ENCODE data around the gene TNFSF4.

TNFSF4 gene

GRCh38 chr1:173181791-173182190 lies 25.3 kb downstream of the TNFSF4 start:
- no peak overlapping the region for H3K9ac ChIP-seq (ENCODE audit: low read length)
- no peak overlapping the region for H2AK5ac ChIP-seq (ENCODE audit: low read length)
- H4K5ac ChIP-seq (ENCODE audit: low read length): no peak overlapping the region
- no peak overlapping the region for H2BK15ac ChIP-seq (replicated peaks; ENCODE audit: low read depth)
- H3K4me1 ChIP-seq (ENCODE audit: control insufficient read depth, low read depth, low read length): no peaks in the 10 kb centered on the region
- H3K27ac ChIP-seq (ENCODE audit: low read depth, low read length): no peak overlapping the region
- H3K4ac ChIP-seq (ENCODE audit: low read depth, low read length): no peak overlapping the region
- H4K8ac ChIP-seq (ENCODE audit: low read depth, low read length): no peak overlapping the region
- H3K4me3 ChIP-seq (ENCODE audit: low read length): no peak overlapping the region
- no peak for DNase-seq
- no peak overlapping the region for H3K23ac ChIP-seq (ENCODE audit: low read length)
- H3K79me2 ChIP-seq (ENCODE audit: control insufficient read depth, insufficient read depth, low read length): no peaks in the 10 kb centered on the region
- H3K4me2 ChIP-seq (ENCODE audit: low read length): no peak overlapping the region
- no CpG with 5 or more reads among the region's 4 CpGs for WGBS (ENCODE audit: extremely low coverage, insufficient coverage, low lambda C conversion rate)
- no peaks in the 10 kb centered on the region for H3K36me3 ChIP-seq (ENCODE audit: control insufficient read depth, insufficient read depth, low read length)
- no peak overlapping the region for H3K18ac ChIP-seq (ENCODE audit: low read length)
- H3K56ac ChIP-seq (ENCODE audit: low read length): no peak overlapping the region
- H2BK5ac ChIP-seq (ENCODE audit: low read length): no peak overlapping the region
- H2BK120ac ChIP-seq (ENCODE audit: low read depth, low read length): no peak overlapping the region
- H3K27me3 ChIP-seq (ENCODE audit: insufficient read depth, low read length, poor library complexity): no peaks in the 10 kb centered on the region
- H3K79me1 ChIP-seq (ENCODE audit: low read length): no peaks in the 10 kb centered on the region

GRCh38 chr1:173176246-173176645 lies 30.9 kb downstream of the TNFSF4 start:
- H3K4ac ChIP-seq (ENCODE audit: low read depth, low read length): no peak overlapping the region
- H3K36me3 ChIP-seq (ENCODE audit: control insufficient read depth, insufficient read depth, low read length): no peaks in the 10 kb centered on the region
- no peak overlapping the region for H3K9ac ChIP-seq (ENCODE audit: low read length)
- H3K18ac ChIP-seq (ENCODE audit: low read length): no peak overlapping the region
- no peaks in the 10 kb centered on the region for H3K4me1 ChIP-seq (ENCODE audit: control insufficient read depth, low read depth, low read length)
- no peak overlapping the region for H2BK5ac ChIP-seq (ENCODE audit: low read length)
- no peak overlapping the region for H2BK15ac ChIP-seq (replicated peaks; ENCODE audit: low read depth)
- no peaks in the 10 kb centered on the region for H3K79me2 ChIP-seq (ENCODE audit: control insufficient read depth, insufficient read depth, low read length)
- no peak overlapping the region for H2AK5ac ChIP-seq (ENCODE audit: low read length)
- H4K5ac ChIP-seq (ENCODE audit: low read length): no peak overlapping the region
- no peak overlapping the region for H3K27ac ChIP-seq (ENCODE audit: low read depth, low read length)
- no peak overlapping the region for H3K4me3 ChIP-seq (ENCODE audit: low read length)
- no peak for DNase-seq
- no peak overlapping the region for H3K56ac ChIP-seq (ENCODE audit: low read length)
- WGBS (ENCODE audit: extremely low coverage, insufficient coverage, low lambda C conversion rate): no CpG with 5 or more reads among the region's 3 CpGs
- H3K23ac ChIP-seq (ENCODE audit: low read length): no peak overlapping the region
- no peak overlapping the region for H2BK120ac ChIP-seq (ENCODE audit: low read depth, low read length)
- no peak overlapping the region for H3K4me2 ChIP-seq (ENCODE audit: low read length)
- H3K27me3 ChIP-seq (ENCODE audit: insufficient read depth, low read length, poor library complexity): no peaks in the 10 kb centered on the region
- no peaks in the 10 kb centered on the region for H3K79me1 ChIP-seq (ENCODE audit: low read length)
- no peak overlapping the region for H4K8ac ChIP-seq (ENCODE audit: low read depth, low read length)

- Histone ChIP-seq H3K4me1 (ENCODE audit: control insufficient read depth, low read depth, low read length) (no peaks in the 10 kb centered on the region), H4K5ac (ENCODE audit: low read length) (no peak overlapping the region), H3K4me3 (ENCODE audit: low read length) (no peak overlapping the region), H2AK5ac (ENCODE audit: low read length) (no peak overlapping the region), H3K79me1 (ENCODE audit: low read length) (no peaks in the 10 kb centered on the region), H3K36me3 (ENCODE audit: control insufficient read depth, insufficient read depth, low read length) (no peaks in the 10 kb centered on the region), H3K56ac (ENCODE audit: low read length) (no peak overlapping the region), H3K27me3 (ENCODE audit: insufficient read depth, low read length, poor library complexity) (no peaks in the 10 kb centered on the region), H3K4me2 (ENCODE audit: low read length) (no peak overlapping the region), H3K27ac (ENCODE audit: low read depth, low read length) (no peak overlapping the region), H3K79me2 (ENCODE audit: control insufficient read depth, insufficient read depth, low read length) (no peaks in the 10 kb centered on the region), H4K8ac (ENCODE audit: low read depth, low read length) (no peak overlapping the region), H3K9ac (ENCODE audit: low read length) (no peak overlapping the region), H2BK5ac (ENCODE audit: low read length) (no peak overlapping the region), H2BK120ac (ENCODE audit: low read depth, low read length) (no peak overlapping the region), H3K18ac (ENCODE audit: low read length) (no peak overlapping the region), H2BK15ac (replicated peaks; ENCODE audit: low read depth) (no peak overlapping the region), H3K4ac (ENCODE audit: low read depth, low read length) (no peak overlapping the region), H3K23ac (ENCODE audit: low read length) (no peak overlapping the region)
- DNase-seq: no peak
- WGBS (ENCODE audit: extremely low coverage, insufficient coverage, low lambda C conversion rate): no CpG with 5 or more reads among the region's 2 CpGs
These were observed 31.5 kb downstream of the TNFSF4 start for GRCh38 chr1:173175514-173176145.

- no peak overlapping the region for H2BK15ac ChIP-seq (replicated peaks; ENCODE audit: low read depth)
- H3K4ac ChIP-seq (ENCODE audit: low read depth, low read length): no peak overlapping the region
- no peak overlapping the region for H4K5ac ChIP-seq (ENCODE audit: low read length)
- no peak overlapping the region for H4K8ac ChIP-seq (ENCODE audit: low read depth, low read length)
- H3K4me3 ChIP-seq (ENCODE audit: low read length): no peak overlapping the region
- no peak overlapping the region for H2BK120ac ChIP-seq (ENCODE audit: low read depth, low read length)
- H3K18ac ChIP-seq (ENCODE audit: low read length): no peak overlapping the region
- H3K56ac ChIP-seq (ENCODE audit: low read length): no peak overlapping the region
- H3K79me1 ChIP-seq (ENCODE audit: low read length): no peaks in the 10 kb centered on the region
- H3K27ac ChIP-seq (ENCODE audit: low read depth, low read length): no peak overlapping the region
- no peaks in the 10 kb centered on the region for H3K79me2 ChIP-seq (ENCODE audit: control insufficient read depth, insufficient read depth, low read length)
- no peaks in the 10 kb centered on the region for H3K4me1 ChIP-seq (ENCODE audit: control insufficient read depth, low read depth, low read length)
- no peak overlapping the region for H3K9ac ChIP-seq (ENCODE audit: low read length)
- no peak overlapping the region for H2AK5ac ChIP-seq (ENCODE audit: low read length)
- no peak for DNase-seq
- no peak overlapping the region for H3K4me2 ChIP-seq (ENCODE audit: low read length)
- no peaks in the 10 kb centered on the region for H3K27me3 ChIP-seq (ENCODE audit: insufficient read depth, low read length, poor library complexity)
- no peaks in the 10 kb centered on the region for H3K36me3 ChIP-seq (ENCODE audit: control insufficient read depth, insufficient read depth, low read length)
- no peak overlapping the region for H2BK5ac ChIP-seq (ENCODE audit: low read length)
- H3K23ac ChIP-seq (ENCODE audit: low read length): no peak overlapping the region
- WGBS (ENCODE audit: extremely low coverage, insufficient coverage, low lambda C conversion rate): no CpG with 5 or more reads among the region's 4 CpGs
These were observed 33.7 kb downstream of the TNFSF4 start for GRCh38 chr1:173173388-173173787.

- Histone ChIP-seq H3K4ac (ENCODE audit: low read depth, low read length) (no peak overlapping the region), H3K4me2 (ENCODE audit: low read length) (no peak overlapping the region), H3K18ac (ENCODE audit: low read length) (no peak overlapping the region), H3K9ac (ENCODE audit: low read length) (no peak overlapping the region), H2BK5ac (ENCODE audit: low read length) (no peak overlapping the region), H3K23ac (ENCODE audit: low read length) (no peak overlapping the region), H2BK15ac (replicated peaks; ENCODE audit: low read depth) (no peak overlapping the region), H4K5ac (ENCODE audit: low read length) (no peak overlapping the region), H3K4me1 (ENCODE audit: control insufficient read depth, low read depth, low read length) (no peaks in the 10 kb centered on the region), H4K8ac (ENCODE audit: low read depth, low read length) (no peak overlapping the region), H3K56ac (ENCODE audit: low read length) (no peak overlapping the region), H3K27ac (ENCODE audit: low read depth, low read length) (no peak overlapping the region), H2AK5ac (ENCODE audit: low read length) (no peak overlapping the region), H3K79me2 (ENCODE audit: control insufficient read depth, insufficient read depth, low read length) (no peaks in the 10 kb centered on the region), H3K27me3 (ENCODE audit: insufficient read depth, low read length, poor library complexity) (no peaks in the 10 kb centered on the region), H3K79me1 (ENCODE audit: low read length) (no peaks in the 10 kb centered on the region), H2BK120ac (ENCODE audit: low read depth, low read length) (no peak overlapping the region), H3K4me3 (ENCODE audit: low read length) (no peak overlapping the region), H3K36me3 (ENCODE audit: control insufficient read depth, insufficient read depth, low read length) (no peaks in the 10 kb centered on the region)
- WGBS (ENCODE audit: extremely low coverage, insufficient coverage, low lambda C conversion rate): no CpG with 5 or more reads among the region's 2 CpGs
- no peak for DNase-seq
These were observed 36.0 kb downstream of the TNFSF4 start for GRCh38 chr1:173171152-173171551.

- H3K23ac ChIP-seq (ENCODE audit: low read length): no peak overlapping the region
- no peak overlapping the region for H2AK5ac ChIP-seq (ENCODE audit: low read length)
- no peak overlapping the region for H3K4me2 ChIP-seq (ENCODE audit: low read length)
- H2BK5ac ChIP-seq (ENCODE audit: low read length): no peak overlapping the region
- no peak overlapping the region for H3K9ac ChIP-seq (ENCODE audit: low read length)
- no CpG with 5 or more reads among the region's 2 CpGs for WGBS (ENCODE audit: extremely low coverage, insufficient coverage, low lambda C conversion rate)
- no peaks in the 10 kb centered on the region for H3K4me1 ChIP-seq (ENCODE audit: control insufficient read depth, low read depth, low read length)
- no peak overlapping the region for H2BK120ac ChIP-seq (ENCODE audit: low read depth, low read length)
- no peaks in the 10 kb centered on the region for H3K27me3 ChIP-seq (ENCODE audit: insufficient read depth, low read length, poor library complexity)
- no peaks in the 10 kb centered on the region for H3K36me3 ChIP-seq (ENCODE audit: control insufficient read depth, insufficient read depth, low read length)
- no peak overlapping the region for H3K27ac ChIP-seq (ENCODE audit: low read depth, low read length)
- no peaks in the 10 kb centered on the region for H3K79me2 ChIP-seq (ENCODE audit: control insufficient read depth, insufficient read depth, low read length)
- no peak overlapping the region for H3K56ac ChIP-seq (ENCODE audit: low read length)
- no peak overlapping the region for H3K4ac ChIP-seq (ENCODE audit: low read depth, low read length)
- no peak for DNase-seq
- no peak overlapping the region for H3K18ac ChIP-seq (ENCODE audit: low read length)
- no peaks in the 10 kb centered on the region for H3K79me1 ChIP-seq (ENCODE audit: low read length)
- H4K8ac ChIP-seq (ENCODE audit: low read depth, low read length): no peak overlapping the region
- H3K4me3 ChIP-seq (ENCODE audit: low read length): no peak overlapping the region
- H4K5ac ChIP-seq (ENCODE audit: low read length): no peak overlapping the region
- no peak overlapping the region for H2BK15ac ChIP-seq (replicated peaks; ENCODE audit: low read depth)
These were observed 38.2 kb downstream of the TNFSF4 start for GRCh38 chr1:173168941-173169340.

Measured in mesendoderm (in vitro differentiated cells).